ENCODE results near the gene YAP1. TPM values are rescaled to one million over a fixed set of nuclear protein-coding genes. Genes with fewer than 3 reads are reported as not detected.

YAP1 gene
- polyA plus RNA-seq, 3 donors = not detected

- Mint-ChIP-seq H3K4me1 (no peaks in the 10 kb centered on the region), H3K4me3 (peak overlapping the region in 1 of 2 donors; percentile 1), H3K27me3 (ENCODE audit: low read depth in 3 of 3) (peaks cover 29 to 75% (median 57%) of the 10 kb centered on the region in 3 donors), H3K27ac (no peak overlapping the region), H3K9me3 (no peaks in the 10 kb centered on the region), H3K36me3 (no peaks in the 10 kb centered on the region)
- no peak for DNase-seq
- Histone ChIP-seq H3K36me3 (replicated peaks in 1 of 2; ENCODE audit: control insufficient read depth in 1 of 2, insufficient read depth in 2 of 2, low read length in 2 of 2) (no peaks in the 10 kb centered on the region), H3K27me3 (ENCODE audit: control insufficient read depth in 2 of 2, insufficient read depth in 2 of 2, low read length in 2 of 2) (peaks cover 18 to 40% of the 10 kb centered on the region in 2 donors), H3K79me2 (ENCODE audit: insufficient read depth, low read length) (no peaks in the 10 kb centered on the region), H4K20me1 (ENCODE audit: insufficient read depth, low read length) (no peaks in the 10 kb centered on the region), H3K9ac (ENCODE audit: insufficient read depth, low read length, poor library complexity, severe bottlenecking) (no peak overlapping the region), H3K27ac (ENCODE audit: low read depth in 1 of 2, low read length in 2 of 2) (no peak overlapping the region), H3K4me1 (ENCODE audit: control insufficient read depth in 1 of 2, insufficient read depth in 2 of 2, low read length in 2 of 2) (no peaks in the 10 kb centered on the region), H3K9me3 (replicated peaks in 1 of 2; ENCODE audit: control insufficient read depth in 1 of 2, insufficient read depth in 1 of 2, low read length in 2 of 2) (no peaks in the 10 kb centered on the region), H2AFZ (ENCODE audit: insufficient read depth, low read depth, low read length, poor library complexity, severe bottlenecking) (no peak overlapping the region), H3K4me2 (replicated peaks; ENCODE audit: extremely low read depth, low read length, poor library complexity, severe bottlenecking) (no peak overlapping the region), H3K4me3 (replicated peaks in 1 of 3; ENCODE audit: low read depth in 2 of 3, low read length in 3 of 3) (no peak overlapping the region)
- no CpG with 5 or more reads among the region's 1 CpG for WGBS (ENCODE audit: insufficient coverage)
- no peak for TF ChIP-seq CTCF (IDR thresholded peaks at IDR 0.05)
- intact Hi-C loops (cut with micrococcal nuclease) = no loop called here
These were observed 13.1 kb upstream of the YAP1 start for GRCh38 chr11:102097186-102097585.

DNA sequence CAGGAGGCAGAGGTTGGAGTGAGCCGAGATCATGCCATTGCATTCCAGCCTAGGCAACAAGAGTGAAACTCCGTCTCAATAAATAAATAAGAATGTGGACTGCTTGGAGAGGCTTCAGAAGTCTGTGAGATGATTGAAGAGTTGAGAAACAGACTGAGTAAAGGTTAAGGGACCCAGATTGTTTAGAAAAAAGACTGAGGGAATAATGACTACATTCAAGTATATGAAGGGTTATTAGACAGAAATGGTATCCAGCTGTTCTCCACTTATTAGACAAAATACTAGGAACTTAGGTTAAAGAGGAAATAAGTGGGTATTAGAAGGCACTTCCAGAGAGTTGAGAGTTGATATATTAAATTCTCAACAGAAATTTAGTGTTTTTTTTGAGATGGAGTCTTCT is 10.5 kb upstream of the YAP1 start:
- H3K36me3 ChIP-seq (replicated peaks in 1 of 2; ENCODE audit: control insufficient read depth in 1 of 2, insufficient read depth in 2 of 2, low read length in 2 of 2) = no peaks in the 10 kb centered on the region
- H3K9me3 ChIP-seq (replicated peaks in 1 of 2; ENCODE audit: control insufficient read depth in 1 of 2, insufficient read depth in 1 of 2, low read length in 2 of 2) = no peaks in the 10 kb centered on the region
- no peak overlapping the region for H3K27ac ChIP-seq (ENCODE audit: low read depth in 1 of 2, low read length in 2 of 2)
- H3K27me3 ChIP-seq (ENCODE audit: control insufficient read depth in 2 of 2, insufficient read depth in 2 of 2, low read length in 2 of 2) = peaks cover 24 to 40% of the 10 kb centered on the region in 2 donors
- no peaks in the 10 kb centered on the region for H3K79me2 ChIP-seq (ENCODE audit: insufficient read depth, low read length)
- H3K4me1 ChIP-seq (ENCODE audit: control insufficient read depth in 1 of 2, insufficient read depth in 2 of 2, low read length in 2 of 2) = no peaks in the 10 kb centered on the region
- H3K36me3 Mint-ChIP-seq = no peaks in the 10 kb centered on the region
- no peak overlapping the region for H3K4me3 ChIP-seq (replicated peaks in 1 of 3; ENCODE audit: low read depth in 2 of 3, low read length in 3 of 3)
- no peak overlapping the region for H2AFZ ChIP-seq (ENCODE audit: insufficient read depth, low read depth, low read length, poor library complexity, severe bottlenecking)
- H3K4me3 Mint-ChIP-seq = peak overlapping the region in 1 of 2 donors; percentile 28
- intact Hi-C loops (cut with micrococcal nuclease) = no loop called here
- H3K4me1 Mint-ChIP-seq = no peaks in the 10 kb centered on the region
- H4K20me1 ChIP-seq (ENCODE audit: insufficient read depth, low read length) = no peaks in the 10 kb centered on the region
- H3K9ac ChIP-seq (ENCODE audit: insufficient read depth, low read length, poor library complexity, severe bottlenecking) = no peak overlapping the region
- no peak overlapping the region for H3K27ac Mint-ChIP-seq
- 80% methylated on average over 1 of the region's 2 CpGs for WGBS (ENCODE audit: insufficient coverage)
- TF ChIP-seq CTCF (IDR thresholded peaks at IDR 0.05) = no peak
- DNase-seq = no peak
- H3K4me2 ChIP-seq (replicated peaks; ENCODE audit: extremely low read depth, low read length, poor library complexity, severe bottlenecking) = no peak overlapping the region
- no peaks in the 10 kb centered on the region for H3K9me3 Mint-ChIP-seq
- H3K27me3 Mint-ChIP-seq (ENCODE audit: low read depth in 3 of 3) = peaks cover 38 to 71% (median 60%) of the 10 kb centered on the region in 3 donors

Measured in CD14-positive monocyte (primary cell).